Thymus (tissue), 11 donors: ENCODE results near the gene SPRED2. TPM values are rescaled to one million over a fixed set of nuclear protein-coding genes. Genes with fewer than 3 reads are reported as not detected.
A peak's percentile ranks its signal among the peaks of the same experiment; 100 is the strongest.

Experiments
- DNase-seq, 9 donors: peaks; one replicate each; pipeline ENCODE4 v3.0.0-alpha.2; 2013; ENCODE audit warnings: low spot score in 9 of 9, low read depth in 6 of 9, missing footprints in 1 of 9
- H3K27ac ChIP-seq, 2 donors: one replicate each; pipeline ENCODE4 v1.5.1; 2013; ENCODE audit warnings: control low read depth in 1 of 2, low read depth in 1 of 2, low read length in 1 of 2, mild to moderate bottlenecking in 1 of 2, moderate library complexity in 1 of 2
- H3K27me3 ChIP-seq, 2 donors: one replicate each; pipeline ENCODE4 v1.5.1; 2013; ENCODE audit warnings: low read length in 1 of 2; ENCODE audit not compliant: control insufficient read depth in 2 of 2, insufficient read depth in 1 of 2
- H3K36me3 ChIP-seq, 2 donors: one replicate each; pipeline ENCODE4 v1.5.1; 2013; ENCODE audit warnings: low read length in 1 of 2, mild to moderate bottlenecking in 1 of 2, moderate library complexity in 1 of 2; ENCODE audit not compliant: control insufficient read depth in 2 of 2, insufficient read depth in 2 of 2
- H3K4me1 ChIP-seq, 2 donors: one replicate each; pipeline ENCODE4 v1.5.1; 2013; ENCODE audit warnings: low read length in 2 of 2; ENCODE audit not compliant: control insufficient read depth in 2 of 2, insufficient read depth in 2 of 2
- H3K4me3 ChIP-seq, 2 donors: one replicate each; pipeline ENCODE4 v1.5.1; 2013; ENCODE audit warnings: low read length in 2 of 2, control low read depth in 1 of 2, mild to moderate bottlenecking in 1 of 2
- H3K9me3 ChIP-seq, 2 donors: one replicate each; pipeline ENCODE4 v1.5.1; 2013; ENCODE audit warnings: low read length in 1 of 2, mild to moderate bottlenecking in 1 of 2; ENCODE audit not compliant: control insufficient read depth in 2 of 2, insufficient read depth in 1 of 2
- WGBS: extraction: QIAGEN DNeasy Blood & Tissue Kit; methylation state at CpG from one replicate; pipeline ENCODE4 v1.1.7; 2013; 5-methylcytosine and 5-hydroxymethylcytosine counted together
- polyA plus RNA-seq: library from polyadenylated mRNA; stranded (reverse); fragments of 200-250 nt; gene quantifications from one replicate; pipeline ENCODE4 v1.2.3, GENCODE V29; 2013
- total RNA-seq: library from RNA; stranded (reverse); fragments of 120-200 nt; gene quantifications from one replicate; pipeline ENCODE4 v1.2.4, GENCODE V29; 2013
- donor health status: healthy.

SPRED2 gene
- total and polyA plus RNA-seq, 2 donors, result 7.9 to 17.0 TPM

- H3K27me3 ChIP-seq, result no peaks in the 10 kb centered on the region
- H3K4me3 ChIP-seq, result no peak overlapping the region
- DNase-seq, result no peak
- H3K36me3 ChIP-seq, result no peaks in the 10 kb centered on the region
- no peak overlapping the region for H3K27ac ChIP-seq
- peaks cover 15 to 43% of the 10 kb centered on the region in 2 donors for H3K4me1 ChIP-seq
- 95% methylated on average over 6 of the region's 6 CpGs for WGBS
- no peaks in the 10 kb centered on the region for H3K9me3 ChIP-seq
Observed at GRCh38 chr2:65363879-65364666, 68.3 kb downstream of the SPRED2 start.

GRCh38 chr2:65361623-65362022, 70.8 kb downstream of the SPRED2 start:
- no peak for DNase-seq
- Histone ChIP-seq H3K9me3 (no peaks in the 10 kb centered on the region), H3K36me3 (no peaks in the 10 kb centered on the region), H3K4me1 (peaks cover 31 to 53% of the 10 kb centered on the region in 2 donors), H3K27me3 (no peaks in the 10 kb centered on the region), H3K4me3 (no peak overlapping the region), H3K27ac (peak overlapping the region in 1 of 2 donors; percentile 61)
- WGBS, result 78% methylated on average over 3 of the region's 3 CpGs

GRCh38 chr2:65360441-65360840, 72.0 kb downstream of the SPRED2 start:
- Histone ChIP-seq H3K36me3 (no peaks in the 10 kb centered on the region), H3K9me3 (no peaks in the 10 kb centered on the region), H3K4me3 (no peak overlapping the region), H3K27ac (peak overlapping the region in 1 of 2 donors; percentile 21), H3K27me3 (no peaks in the 10 kb centered on the region), H3K4me1 (peaks cover 33 to 55% of the 10 kb centered on the region in 2 donors)
- WGBS, result 91% methylated on average over 6 of the region's 6 CpGs
- no peak for DNase-seq

DNA sequence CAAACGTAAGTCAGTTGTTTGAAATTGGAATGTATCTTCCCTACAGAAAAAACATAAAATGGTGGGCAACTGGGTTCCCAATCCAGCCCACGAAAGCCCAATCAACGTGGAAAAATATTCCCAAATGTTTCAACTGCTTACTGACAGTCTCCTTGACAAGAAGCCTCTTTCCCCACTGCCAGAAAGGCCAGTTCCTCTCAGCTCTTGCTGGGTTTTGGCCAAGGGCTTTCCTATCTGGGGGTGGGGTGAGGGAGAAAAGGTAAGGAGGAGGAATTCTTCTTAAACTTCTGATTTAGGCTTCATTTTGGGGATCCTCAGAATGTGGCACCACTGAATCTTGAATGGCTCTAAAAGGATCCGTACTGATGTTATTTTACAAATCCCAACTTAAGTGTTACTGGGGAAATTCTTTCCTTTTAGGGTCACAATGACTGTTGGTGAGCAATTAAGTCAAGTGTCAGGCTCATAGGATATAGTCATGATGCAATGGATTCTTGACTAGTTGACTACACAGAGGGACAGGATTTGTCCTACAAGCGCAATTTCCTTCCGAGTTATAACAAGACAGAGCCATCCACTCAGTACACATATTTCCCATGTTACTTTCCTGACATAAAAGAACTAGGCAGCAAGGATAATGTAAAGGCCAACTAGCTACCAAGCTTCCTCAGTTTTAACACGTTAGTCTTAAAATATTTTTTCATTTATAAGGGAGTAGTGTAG, 73.6 kb downstream of the SPRED2 start:
- Histone ChIP-seq H3K4me1 (peaks cover 47 to 65% of the 10 kb centered on the region in 2 donors), H3K4me3 (no peak overlapping the region), H3K9me3 (no peaks in the 10 kb centered on the region), H3K36me3 (no peaks in the 10 kb centered on the region), H3K27me3 (no peaks in the 10 kb centered on the region), H3K27ac (peak overlapping the region in 1 of 2 donors; percentile 87)
- no peak for DNase-seq
- 97% methylated on average over 7 of the region's 7 CpGs for WGBS

GRCh38 chr2:65357959-65358294, 74.5 kb downstream of the SPRED2 start:
- Histone ChIP-seq H3K27ac (peak overlapping the region in 1 of 2 donors; percentile 87), H3K36me3 (no peaks in the 10 kb centered on the region), H3K9me3 (no peaks in the 10 kb centered on the region), H3K4me3 (no peak overlapping the region), H3K4me1 (peaks cover 49 to 67% of the 10 kb centered on the region in 2 donors), H3K27me3 (no peaks in the 10 kb centered on the region)
- DNase-seq, result peak in 1 of 9 donors; percentile 69

- Histone ChIP-seq H3K4me1 (peaks cover 51 to 70% of the 10 kb centered on the region in 2 donors), H3K9me3 (no peaks in the 10 kb centered on the region), H3K27me3 (no peaks in the 10 kb centered on the region), H3K27ac (peak overlapping the region; percentile 47 to 87), H3K4me3 (no peak overlapping the region), H3K36me3 (no peaks in the 10 kb centered on the region)
- DNase-seq, result no peak
- 84% methylated on average over 9 of the region's 9 CpGs for WGBS
Observed at GRCh38 chr2:65357095-65357958, 75.1 kb downstream of the SPRED2 start.

- 77% methylated on average over 9 of the region's 9 CpGs for WGBS
- Histone ChIP-seq H3K27ac (no peak overlapping the region), H3K4me3 (no peak overlapping the region), H3K4me1 (peaks cover 60 to 74% of the 10 kb centered on the region in 2 donors), H3K27me3 (no peaks in the 10 kb centered on the region), H3K36me3 (peaks cover 0 to 3% of the 10 kb centered on the region in 2 donors), H3K9me3 (no peaks in the 10 kb centered on the region)
- DNase-seq, result no peak
Observed at GRCh38 chr2:65355186-65355831, 77.1 kb downstream of the SPRED2 start.

- Histone ChIP-seq H3K4me3 (no peak overlapping the region), H3K36me3 (peaks cover 0 to 3% of the 10 kb centered on the region in 2 donors), H3K9me3 (no peaks in the 10 kb centered on the region), H3K27me3 (no peaks in the 10 kb centered on the region), H3K27ac (no peak overlapping the region), H3K4me1 (peaks cover 64 to 75% of the 10 kb centered on the region in 2 donors)
- no peak for DNase-seq
- 98% methylated on average over 3 of the region's 3 CpGs for WGBS
Observed at GRCh38 chr2:65354773-65355172, 77.6 kb downstream of the SPRED2 start.
